A549 (cell line): ENCODE measurements around the gene RPS6KC1.

Source experiments
- POLR2A ChIP-seq: IDR thresholded peaks from 2 replicates; pipeline ENCODE4 v1.6.1; 2012; ENCODE audit warnings: mild to moderate bottlenecking, low read length
- TFCP2L1 ChIP-seq: fragments of 250-450 bp; sonication (Bioruptor Pico); IDR thresholded peaks from 2 replicates; pipeline ENCODE4 v1.5.0; 2021; ENCODE audit warnings: mild to moderate bottlenecking
- TF ChIP-seq, protein P1 (sequence below): fragments of >200 bp; sonication (Bioruptor Twin); formaldehyde crosslinking; IDR thresholded peaks from 3 replicates; pipeline ENCODE4 v1.5.1; 2016

DNA sequence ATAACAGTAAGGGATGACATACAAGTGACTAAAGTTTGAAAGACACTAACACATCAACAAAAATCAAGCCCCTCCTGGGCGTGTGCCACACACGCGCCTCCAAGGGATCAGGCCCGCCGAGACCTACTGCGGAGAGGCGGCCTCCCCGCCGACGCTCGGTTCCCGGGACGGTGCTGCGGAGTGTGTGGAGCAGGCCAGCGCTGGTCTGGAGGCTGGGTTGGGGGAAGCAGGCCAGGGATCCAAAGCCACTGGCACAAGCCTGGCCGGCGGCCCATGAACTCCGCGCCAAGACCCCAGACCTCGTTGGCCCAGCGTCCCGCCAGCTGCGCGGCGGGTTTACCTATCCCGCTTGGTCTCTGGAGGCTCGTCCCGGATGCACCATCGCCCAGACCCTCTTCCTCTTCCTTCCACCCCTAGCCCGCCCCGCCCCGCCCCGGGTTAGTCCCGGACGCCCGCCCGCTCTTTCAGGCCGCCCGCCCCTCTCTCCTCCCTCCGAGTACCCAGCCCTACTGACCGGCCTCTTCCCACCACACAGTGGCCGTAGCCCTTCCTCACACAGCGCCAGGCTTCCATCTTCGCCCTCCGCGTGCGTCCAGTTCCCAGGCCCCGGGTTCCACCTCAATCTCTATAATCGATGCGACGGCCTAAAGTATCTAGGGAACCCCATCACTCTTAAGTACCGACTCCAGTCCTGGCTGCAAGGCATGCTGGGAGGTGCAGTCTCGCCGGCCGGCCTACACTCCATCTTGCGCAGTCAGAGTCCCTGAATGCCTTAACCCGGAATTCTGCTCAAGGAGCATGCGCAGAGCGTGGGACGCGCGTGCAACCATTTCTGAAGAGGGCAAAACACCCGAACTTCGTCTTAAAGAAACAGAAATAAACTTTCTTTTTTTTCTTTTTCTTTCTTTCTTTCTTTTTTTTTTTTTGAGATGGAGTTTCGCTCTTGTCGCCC lies 35.7 kb upstream of the RPS6KC1 start, which contains the start of gene ANGEL2:
- TF ChIP-seq POLR2A (peak; percentile 71), TFCP2L1 (CRISPR knock-in tag) (no peak)
- TF ChIP-seq, protein P1, sequence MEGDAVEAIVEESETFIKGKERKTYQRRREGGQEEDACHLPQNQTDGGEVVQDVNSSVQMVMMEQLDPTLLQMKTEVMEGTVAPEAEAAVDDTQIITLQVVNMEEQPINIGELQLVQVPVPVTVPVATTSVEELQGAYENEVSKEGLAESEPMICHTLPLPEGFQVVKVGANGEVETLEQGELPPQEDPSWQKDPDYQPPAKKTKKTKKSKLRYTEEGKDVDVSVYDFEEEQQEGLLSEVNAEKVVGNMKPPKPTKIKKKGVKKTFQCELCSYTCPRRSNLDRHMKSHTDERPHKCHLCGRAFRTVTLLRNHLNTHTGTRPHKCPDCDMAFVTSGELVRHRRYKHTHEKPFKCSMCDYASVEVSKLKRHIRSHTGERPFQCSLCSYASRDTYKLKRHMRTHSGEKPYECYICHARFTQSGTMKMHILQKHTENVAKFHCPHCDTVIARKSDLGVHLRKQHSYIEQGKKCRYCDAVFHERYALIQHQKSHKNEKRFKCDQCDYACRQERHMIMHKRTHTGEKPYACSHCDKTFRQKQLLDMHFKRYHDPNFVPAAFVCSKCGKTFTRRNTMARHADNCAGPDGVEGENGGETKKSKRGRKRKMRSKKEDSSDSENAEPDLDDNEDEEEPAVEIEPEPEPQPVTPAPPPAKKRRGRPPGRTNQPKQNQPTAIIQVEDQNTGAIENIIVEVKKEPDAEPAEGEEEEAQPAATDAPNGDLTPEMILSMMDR: no peak
